Urothelium cell line (cell line): Measurements from ENCODE around the gene KCNIP1.
"Not testable (repeated sequence)": the region's sequence is repeated elsewhere in the genome, so short reads cannot be mapped to it uniquely, and the experiment has no call there.

Experiments
- DNase-seq: peaks from one replicate; pipeline ENCODE4 v3.0.0; 2011; ENCODE audit warnings: low spot score, mixed read lengths
- FAIRE-seq: peaks from 2 replicates; lab custom pipeline; 2011; peaks lifted over from hg19 to GRCh38; lab: Jason Lieb, UNC

KCNIP1 gene

GRCh38 chr5:170745481-170746071, 241.8 kb downstream of the KCNIP1 start:
- FAIRE-seq (no peak), DNase-seq (no peak)

- no peak for DNase-seq
- FAIRE-seq, result no peak
Observed at GRCh38 chr5:170746075-170746960, 242.5 kb downstream of the KCNIP1 start.

GRCh38 chr5:170746961-170747340, 243.1 kb downstream of the KCNIP1 start:
- no peak for FAIRE-seq
- no peak for DNase-seq

- no peak for FAIRE-seq
- no peak for DNase-seq
Observed at GRCh38 chr5:170747357-170747756, 243.5 kb downstream of the KCNIP1 start.

GRCh38 chr5:170747851-170748250, 244.0 kb downstream of the KCNIP1 start:
- DNase-seq, result no peak
- FAIRE-seq, result no peak

GRCh38 chr5:170748951-170749471, 245.2 kb downstream of the KCNIP1 start:
- no peak for DNase-seq
- no peak for FAIRE-seq

GRCh38 chr5:170749911-170750431, 246.2 kb downstream of the KCNIP1 start:
- DNase-seq (no peak), FAIRE-seq (no peak)

GRCh38 chr5:170750791-170751190, 247.0 kb downstream of the KCNIP1 start:
- DNase-seq (no peak), FAIRE-seq (no peak)

GRCh38 chr5:170751631-170752030, 247.8 kb downstream of the KCNIP1 start:
- FAIRE-seq (no peak), DNase-seq (no peak)

GRCh38 chr5:170752257-170753215, 248.7 kb downstream of the KCNIP1 start:
- FAIRE-seq (no peak), DNase-seq (no peak)

- DNase-seq (no peak), FAIRE-seq (no peak)
Observed at GRCh38 chr5:170753311-170753710, 249.5 kb downstream of the KCNIP1 start.

GRCh38 chr5:170754508-170754907, 250.7 kb downstream of the KCNIP1 start:
- not testable (repeated sequence) for DNase-seq
- peak; percentile 35 for FAIRE-seq

- DNase-seq (no peak), FAIRE-seq (no peak)
Observed at GRCh38 chr5:170755679-170756456, 252.0 kb downstream of the KCNIP1 start.

- FAIRE-seq, result no peak
- no peak for DNase-seq
Observed at GRCh38 chr5:170756691-170757090, 252.9 kb downstream of the KCNIP1 start.

GRCh38 chr5:170757182-170757601, 253.4 kb downstream of the KCNIP1 start:
- FAIRE-seq (no peak), DNase-seq (peak; percentile 35)

GRCh38 chr5:170757669-170758068, 253.8 kb downstream of the KCNIP1 start:
- DNase-seq (no peak), FAIRE-seq (no peak)

GRCh38 chr5:170758481-170758880, 254.7 kb downstream of the KCNIP1 start:
- FAIRE-seq (no peak), DNase-seq (no peak)

- no peak for FAIRE-seq
Observed at GRCh38 chr5:170760113-170760512, 256.3 kb downstream of the KCNIP1 start.

GRCh38 chr5:170761048-170761707, 257.4 kb downstream of the KCNIP1 start:
- FAIRE-seq, result no peak
- no peak for DNase-seq

More at GRCh38 chr5:170760113-170760512, 256.3 kb downstream of the KCNIP1 start:
- DNase-seq, result no peak
